Natural killer cell (primary cell): ENCODE data around the gene ZBTB7A. TPM values are rescaled to one million over a fixed set of nuclear protein-coding genes. Genes with fewer than 3 reads are reported as not detected.
"Not testable (repeated sequence)": the region's sequence is repeated elsewhere in the genome, so short reads cannot be mapped to it uniquely, and the experiment has no call there.

ENCODE experiments used
- ATAC-seq, 3 donors: fragments of 150-1000 bp in 2 of 3; fragments of 200-7000 bp in 1 of 3; cut with Tn5 transposase; 1 replicate in 1 of 3; 2 replicates in 2 of 3; pipeline ENCODE4 v1.10.0; 2021; ENCODE audit warnings: mild to moderate bottlenecking in 2 of 3, moderate library complexity in 2 of 3
- DNase-seq, 2 donors: peaks; one replicate each; pipeline versions ENCODE4 v3.0.0 to v3.0.0-alpha.2; 2013 to 2021; ENCODE audit warnings: mixed read lengths in 1 of 2
- H3K27ac ChIP-seq: one replicate; pipeline ENCODE4 v1.5.1; 2013; ENCODE audit warnings: mild to moderate bottlenecking, low read length
- H3K27me3 ChIP-seq: one replicate; pipeline ENCODE4 v1.6.1; 2013; ENCODE audit warnings: low read length; ENCODE audit not compliant: control insufficient read depth, insufficient read depth
- H3K36me3 ChIP-seq: one replicate; pipeline ENCODE4 v1.6.1; 2013; ENCODE audit warnings: low read length; ENCODE audit not compliant: control insufficient read depth, insufficient read depth
- H3K4me1 ChIP-seq: one replicate; pipeline ENCODE4 v1.6.1; 2013; ENCODE audit warnings: low read length; ENCODE audit not compliant: control insufficient read depth, insufficient read depth
- H3K4me3 ChIP-seq: one replicate; pipeline ENCODE4 v1.5.1; 2013; ENCODE audit warnings: low read length
- H3K9me3 ChIP-seq: one replicate; pipeline ENCODE4 v1.6.1; 2013; ENCODE audit warnings: low read length; ENCODE audit not compliant: control insufficient read depth, insufficient read depth
- H3K27ac Mint-ChIP-seq, 2 donors: one replicate each; pipeline ENCODE4 v1.8.0; 2022; ENCODE audit warnings: mild to moderate bottlenecking in 2 of 2, mixed read lengths in 2 of 2, moderate library complexity in 1 of 2
- H3K27me3 Mint-ChIP-seq, 2 donors: one replicate each; pipeline ENCODE4 v1.8.0; 2022; ENCODE audit warnings: low read depth in 2 of 2, mixed read lengths in 2 of 2
- H3K36me3 Mint-ChIP-seq: one replicate; pipeline ENCODE4 v1.8.0; 2022; ENCODE audit warnings: mixed read lengths
- H3K4me1 Mint-ChIP-seq, 2 donors: one replicate each; pipeline ENCODE4 v1.8.0; 2022; ENCODE audit warnings: mixed read lengths in 2 of 2
- H3K4me3 Mint-ChIP-seq: one replicate; pipeline ENCODE4 v1.8.0; 2022; ENCODE audit warnings: mild to moderate bottlenecking, moderate library complexity, mixed read lengths
- H3K9me3 Mint-ChIP-seq, 2 donors: one replicate each; pipeline ENCODE4 v1.8.0; 2022; ENCODE audit warnings: mixed read lengths in 2 of 2
- WGBS: methylation state at CpG from one replicate; pipeline ENCODE4 v1.1.7; 2013; ENCODE audit warnings: missing lambda C conversion rate; ENCODE audit not compliant: insufficient coverage; 5-methylcytosine and 5-hydroxymethylcytosine counted together
- intact Hi-C: fragments of 100-400 bp; cut with micrococcal nuclease; formaldehyde crosslinking; loops from one replicate; pipeline ENCODE4 v1.14.2; 2022
- total RNA-seq, 4 donors: library from RNA; stranded (reverse); fragments of 120-200 nt in 1 of 4; gene quantifications; one replicate each; pipeline versions ENCODE4 v1.2.3 to v1.2.4, GENCODE V29; 2013 to 2022
- TF ChIP-seq, protein P1 (sequence below): fragments of 200-600 bp; IDR thresholded peaks from one replicate; pipeline ENCODE4 v1.8.0; 2022; ENCODE audit warnings: antibody characterized with exemption

ZBTB7A gene
- total RNA-seq, 3 donors from 2014 or later (not counting 1 experiment from before 2014, with no cell fraction given) = 81.6 to 97.7 (median 82.9) TPM

DNA sequence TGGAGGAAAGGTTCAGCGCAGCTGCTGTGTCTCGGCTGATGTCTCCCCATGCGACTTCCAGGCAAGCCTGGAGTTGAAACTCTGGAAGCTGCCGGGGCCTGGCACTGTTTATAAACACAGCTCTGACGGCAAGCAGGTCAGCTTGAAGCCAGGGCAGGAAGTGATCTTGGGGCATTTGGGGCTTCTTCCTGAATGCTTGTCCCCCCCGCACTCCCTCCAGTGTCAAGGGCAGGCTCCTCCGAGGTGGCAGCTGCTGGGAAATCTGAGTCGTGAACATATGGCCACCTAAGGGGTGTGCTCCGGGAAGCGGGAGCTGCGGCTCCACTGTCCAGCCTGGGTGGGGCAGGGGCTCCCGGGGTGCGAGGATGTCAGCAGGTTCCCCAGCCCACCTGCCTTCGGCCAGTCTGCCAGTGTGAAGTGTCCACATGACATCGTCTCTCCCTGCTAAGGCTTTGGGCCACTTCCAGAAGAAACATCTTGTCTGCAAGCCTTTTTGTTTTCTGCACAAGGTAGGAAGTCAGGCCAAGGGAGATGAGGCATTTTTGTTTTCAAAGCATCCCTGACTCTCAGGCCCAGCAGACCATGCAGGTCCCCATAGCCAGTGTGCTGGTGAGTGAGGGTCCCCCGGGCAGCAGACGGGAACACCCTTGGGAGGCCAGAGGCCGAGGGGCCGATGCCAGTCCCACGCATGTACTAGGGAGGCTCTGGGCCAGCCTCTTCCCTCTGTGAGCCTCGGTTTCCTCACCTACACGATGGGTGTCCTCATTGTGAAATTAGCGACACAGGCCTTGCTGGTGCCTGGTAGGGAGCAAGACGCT is 56.5 kb downstream of the ZBTB7A start:
- H3K27ac ChIP-seq = no peak overlapping the region
- H3K4me1 ChIP-seq = peaks cover 59% of the 10 kb centered on the region
- DNase-seq (no peak), ATAC-seq (no peak)
- no peaks in the 10 kb centered on the region for H3K27me3 ChIP-seq
- H3K9me3 ChIP-seq = no peaks in the 10 kb centered on the region
- H3K27ac Mint-ChIP-seq = peak overlapping the region in 1 of 2 donors; percentile 88
- intact Hi-C loops = no loop called here
- 92% methylated on average over 24 of the region's 24 CpGs for WGBS
- H3K27me3 Mint-ChIP-seq = no peaks in the 10 kb centered on the region
- H3K4me3 Mint-ChIP-seq = peak overlapping the region; percentile 28
- TF ChIP-seq, protein P1, sequence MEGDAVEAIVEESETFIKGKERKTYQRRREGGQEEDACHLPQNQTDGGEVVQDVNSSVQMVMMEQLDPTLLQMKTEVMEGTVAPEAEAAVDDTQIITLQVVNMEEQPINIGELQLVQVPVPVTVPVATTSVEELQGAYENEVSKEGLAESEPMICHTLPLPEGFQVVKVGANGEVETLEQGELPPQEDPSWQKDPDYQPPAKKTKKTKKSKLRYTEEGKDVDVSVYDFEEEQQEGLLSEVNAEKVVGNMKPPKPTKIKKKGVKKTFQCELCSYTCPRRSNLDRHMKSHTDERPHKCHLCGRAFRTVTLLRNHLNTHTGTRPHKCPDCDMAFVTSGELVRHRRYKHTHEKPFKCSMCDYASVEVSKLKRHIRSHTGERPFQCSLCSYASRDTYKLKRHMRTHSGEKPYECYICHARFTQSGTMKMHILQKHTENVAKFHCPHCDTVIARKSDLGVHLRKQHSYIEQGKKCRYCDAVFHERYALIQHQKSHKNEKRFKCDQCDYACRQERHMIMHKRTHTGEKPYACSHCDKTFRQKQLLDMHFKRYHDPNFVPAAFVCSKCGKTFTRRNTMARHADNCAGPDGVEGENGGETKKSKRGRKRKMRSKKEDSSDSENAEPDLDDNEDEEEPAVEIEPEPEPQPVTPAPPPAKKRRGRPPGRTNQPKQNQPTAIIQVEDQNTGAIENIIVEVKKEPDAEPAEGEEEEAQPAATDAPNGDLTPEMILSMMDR = no peak
- H3K4me1 Mint-ChIP-seq = peaks cover 13 to 45% of the 10 kb centered on the region in 2 donors
- no peaks in the 10 kb centered on the region for H3K9me3 Mint-ChIP-seq
- H3K36me3 Mint-ChIP-seq = no peaks in the 10 kb centered on the region
- peaks cover 27% of the 10 kb centered on the region for H3K36me3 ChIP-seq
- no peak overlapping the region for H3K4me3 ChIP-seq

DNA sequence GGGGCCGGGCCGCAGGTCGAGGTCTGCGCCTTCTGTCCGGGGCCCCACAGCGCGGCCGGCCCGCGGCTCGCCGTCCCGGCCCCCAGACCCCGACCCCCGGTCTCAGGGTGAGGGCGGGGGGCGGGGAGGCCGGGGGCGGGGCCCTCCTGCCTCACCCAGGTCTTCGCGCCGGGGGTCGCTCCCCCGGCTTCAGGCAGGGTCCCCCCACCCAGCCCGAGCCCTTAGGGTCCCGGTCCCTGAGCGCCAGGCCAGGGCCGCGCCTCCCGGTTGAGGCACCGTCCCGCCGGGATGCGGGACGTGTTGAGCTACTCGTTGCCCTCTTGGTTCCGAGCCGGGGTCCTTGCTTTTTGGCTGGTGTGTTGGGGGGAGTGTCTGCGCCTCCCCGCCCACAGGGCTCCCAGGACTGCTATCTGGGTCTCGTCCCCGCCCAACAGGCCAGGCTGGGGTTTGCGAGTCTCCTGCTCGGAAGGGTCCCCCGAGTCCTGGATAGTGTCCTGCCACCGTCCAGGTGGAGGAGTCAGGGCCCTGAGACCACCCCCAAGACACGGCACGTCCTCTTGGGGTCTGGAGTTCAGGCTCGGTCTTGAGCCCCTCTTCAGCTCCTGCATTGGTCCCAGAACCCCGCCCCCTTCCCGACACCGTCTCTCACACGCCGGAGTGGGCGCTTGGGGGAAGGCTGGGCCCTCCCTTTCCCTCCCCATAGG is 58.7 kb downstream of the ZBTB7A start:
- ATAC-seq (peak in 1 of 3 donors; percentile 3), DNase-seq (peak in 1 of 2 donors; percentile 41)
- no peaks in the 10 kb centered on the region for H3K36me3 Mint-ChIP-seq
- peak overlapping the region; percentile 79 to 88 for H3K27ac Mint-ChIP-seq
- H3K4me1 Mint-ChIP-seq = peaks cover 13 to 35% of the 10 kb centered on the region in 2 donors
- TF ChIP-seq, protein P1 = no peak
- intact Hi-C loops = loop anchor here (2.0 kb wide), 1 partner anchor 17 kb away; no protein-coding TSS in a partner anchor
- Histone ChIP-seq H3K27ac (no peak overlapping the region), H3K4me1 (peaks cover 44% of the 10 kb centered on the region), H3K4me3 (peak overlapping the region; percentile 75), H3K27me3 (no peaks in the 10 kb centered on the region), H3K9me3 (no peaks in the 10 kb centered on the region), H3K36me3 (peaks cover 12% of the 10 kb centered on the region)
- WGBS = under 1% methylated on average over 55 of the region's 55 CpGs
- H3K9me3 Mint-ChIP-seq = no peaks in the 10 kb centered on the region
- peak overlapping the region; percentile 92 for H3K4me3 Mint-ChIP-seq
- no peaks in the 10 kb centered on the region for H3K27me3 Mint-ChIP-seq

DNA sequence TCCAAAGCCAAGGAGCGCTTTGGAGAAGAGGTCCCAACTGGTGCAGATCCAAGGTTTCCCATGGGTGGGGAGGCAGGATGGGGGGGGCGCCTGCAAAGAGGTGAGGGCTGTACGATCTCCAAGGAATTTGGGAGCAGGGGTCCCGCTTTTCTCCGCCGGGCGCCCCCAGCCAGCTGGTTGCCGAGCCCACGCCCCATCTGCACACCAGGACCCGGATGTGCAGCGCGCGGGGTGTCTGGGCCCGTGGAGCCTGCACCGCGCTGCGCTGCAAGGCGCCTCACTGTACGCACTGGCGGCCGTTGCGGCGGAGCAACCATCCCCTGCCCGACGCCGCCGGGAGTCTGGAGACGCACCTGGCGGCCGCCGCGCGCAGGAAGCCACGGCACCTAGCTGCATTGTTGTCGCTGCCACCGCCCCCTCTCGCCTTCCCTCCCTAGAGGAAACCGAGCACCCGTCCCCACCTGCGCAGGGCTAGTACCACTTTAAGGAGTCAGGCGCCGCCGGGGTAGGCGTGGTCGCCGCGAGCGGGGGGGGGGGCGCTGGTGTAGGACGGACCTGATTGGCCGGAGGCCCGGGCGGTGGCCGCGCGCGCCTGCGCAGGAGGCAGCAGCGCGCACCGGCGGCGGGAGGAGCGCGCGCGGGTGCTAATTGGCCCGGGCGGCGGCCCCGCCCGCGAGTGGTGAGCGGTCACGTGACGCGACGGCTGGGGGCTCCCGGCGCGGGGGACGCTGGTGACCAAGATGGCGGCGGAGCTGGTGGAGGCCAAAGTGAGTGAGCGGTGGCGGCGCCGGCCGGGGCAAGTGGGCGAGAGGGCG is 59.5 kb downstream of the ZBTB7A start, which contains the start of gene PIAS4:
TSS of gene PIAS4 (plus strand) at position 716 of the 815 bp plus-strand sequence. CDS start at position 741, 25 bp downstream.
- Mint-ChIP-seq H3K36me3 (no peaks in the 10 kb centered on the region), H3K27ac (peak within 1 kb of the TSS; percentile 79 to 88), H3K4me1 (peaks cover 13 to 28% of the 10 kb centered on the region in 2 donors), H3K4me3 (peak within 1 kb of the TSS; percentile 92), H3K9me3 (no peaks in the 10 kb centered on the region), H3K27me3 (no peaks in the 10 kb centered on the region)
- Histone ChIP-seq H3K4me1 (peaks cover 44% of the 10 kb centered on the region), H3K9me3 (no peaks in the 10 kb centered on the region), H3K36me3 (peaks cover 8% of the 10 kb centered on the region), H3K4me3 (peak within 1 kb of the TSS; percentile 75), H3K27me3 (no peaks in the 10 kb centered on the region), H3K27ac (peak within 1 kb of the TSS; percentile 49)
- DNase-seq (peak; percentile 93 to 98), ATAC-seq (peak; percentile 88 to 96 (median 88))
- TF ChIP-seq, protein P1 = no peak
- intact Hi-C loops = loop anchor here (2.0 kb wide), 1 partner anchor 16 kb away; no protein-coding TSS in a partner anchor
- under 1% methylated on average over 91 of the region's 91 CpGs for WGBS

DNA sequence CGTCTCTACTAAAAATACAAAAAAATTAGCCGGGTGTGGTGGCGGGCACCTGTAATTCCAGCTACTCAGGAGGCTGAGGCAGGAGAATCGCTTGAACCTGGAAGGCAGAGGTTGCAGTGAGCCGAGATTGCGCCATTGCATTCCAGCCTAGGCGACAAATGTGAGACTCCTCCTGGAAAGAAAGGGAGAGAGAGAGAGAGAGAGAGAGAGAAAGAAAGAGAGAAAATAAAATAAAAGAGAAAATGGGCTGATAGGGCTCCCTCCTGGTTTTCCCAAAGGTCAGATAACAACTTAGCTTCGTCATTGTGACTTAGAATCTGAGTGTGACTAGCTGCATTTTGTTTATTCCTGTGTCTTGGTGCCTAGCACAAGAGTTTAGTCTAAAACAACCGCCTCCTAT is 61.3 kb downstream of the ZBTB7A start:
- over 99% methylated on average over 9 of the region's 9 CpGs for whole genome bisulfite sequencing
- peaks cover 33% of the 10 kb centered on the region for H3K4me1 ChIP-seq
- H3K9me3 ChIP-seq, H3K27me3 ChIP-seq, H3K27me3 Mint-ChIP-seq, H3K9me3 Mint-ChIP-seq, H3K36me3 Mint-ChIP-seq, ATAC-seq, H3K27ac Mint-ChIP-seq, H3K4me3 ChIP-seq, intact Hi-C loops, H3K27ac ChIP-seq, H3K36me3 ChIP-seq: not testable (repeated sequence)
- Mint-ChIP-seq H3K4me3 (peak overlapping the region; percentile 62), H3K4me1 (peaks cover 9 to 20% of the 10 kb centered on the region in 2 donors)
- peak in 1 of 2 donors; percentile 2 for DNase-seq

- H3K36me3 ChIP-seq, H3K27me3 ChIP-seq, H3K27me3 Mint-ChIP-seq, H3K4me3 Mint-ChIP-seq, H3K27ac Mint-ChIP-seq, H3K4me1 ChIP-seq, H3K36me3 Mint-ChIP-seq, H3K9me3 ChIP-seq, intact Hi-C loops, H3K4me3 ChIP-seq, ATAC-seq, DNase-seq, H3K9me3 Mint-ChIP-seq, H3K27ac ChIP-seq, H3K4me1 Mint-ChIP-seq: not testable (repeated sequence)
- 95% methylated on average over 5 of the region's 5 CpGs for WGBS
These were observed 65.9 kb downstream of the ZBTB7A start for GRCh38 chr19:4000798-4001197.
